Stimulated activated CD4-positive, alpha-beta T cell treated with anti-CD3 and anti-CD28 coated beads, TNF-alpha, amount 100 ng/mL, for 24 hours (primary cell): Measurements from ENCODE around the gene OR11H6.
"Not testable (repeated sequence)": the region's sequence is repeated elsewhere in the genome, so short reads cannot be mapped to it uniquely, and the experiment has no call there.

Experiments used
- DNase-seq, 3 experiments: peaks; one replicate each; pipeline ENCODE4 v3.0.0-alpha.2; 2020; ENCODE audit warnings: low read depth in 3 of 3

Gene OR11H6, protein sequence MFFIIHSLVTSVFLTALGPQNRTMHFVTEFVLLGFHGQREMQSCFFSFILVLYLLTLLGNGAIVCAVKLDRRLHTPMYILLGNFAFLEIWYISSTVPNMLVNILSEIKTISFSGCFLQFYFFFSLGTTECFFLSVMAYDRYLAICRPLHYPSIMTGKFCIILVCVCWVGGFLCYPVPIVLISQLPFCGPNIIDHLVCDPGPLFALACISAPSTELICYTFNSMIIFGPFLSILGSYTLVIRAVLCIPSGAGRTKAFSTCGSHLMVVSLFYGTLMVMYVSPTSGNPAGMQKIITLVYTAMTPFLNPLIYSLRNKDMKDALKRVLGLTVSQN

GRCh38 chr14:20223410-20223809, at the start of gene OR11H6:
Gene OR11H6, plus strand, starts transcription at chr14:20223710. Its CDS starts 0 bp downstream, at chr14:20223710.
- DNase-seq = no peak

GRCh38 chr14:20174205-20174604, 49.3 kb upstream of the OR11H6 start:
- DNase-seq = not testable (repeated sequence)

DNA sequence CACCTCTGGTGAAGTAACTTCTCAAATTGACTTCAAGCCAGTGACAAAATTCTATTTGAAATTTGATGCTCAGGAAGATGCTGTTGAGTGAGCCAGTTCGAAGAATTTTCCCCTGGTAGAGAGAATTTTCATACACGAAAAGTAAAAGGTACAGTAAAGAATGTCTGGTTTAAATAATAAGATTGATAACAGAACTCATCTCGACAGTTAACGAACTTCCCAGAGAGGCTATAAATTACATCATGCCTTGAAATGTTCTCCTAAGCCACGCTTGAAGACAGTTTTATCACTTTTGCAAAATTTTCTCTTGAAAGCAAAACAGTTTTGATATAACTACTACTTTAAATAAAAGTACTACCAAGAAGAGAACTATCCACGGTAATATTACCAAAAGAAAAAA, 47.2 kb upstream of the OR11H6 start:
- DNase-seq = no peak

- no peak for DNase-seq
These were observed 46.0 kb upstream of the OR11H6 start for GRCh38 chr14:20177433-20177974.

- DNase-seq = no peak
These were observed 44.3 kb upstream of the OR11H6 start for GRCh38 chr14:20179218-20179617.

- no peak for DNase-seq
These were observed 43.6 kb upstream of the OR11H6 start for GRCh38 chr14:20179880-20180279.

DNA sequence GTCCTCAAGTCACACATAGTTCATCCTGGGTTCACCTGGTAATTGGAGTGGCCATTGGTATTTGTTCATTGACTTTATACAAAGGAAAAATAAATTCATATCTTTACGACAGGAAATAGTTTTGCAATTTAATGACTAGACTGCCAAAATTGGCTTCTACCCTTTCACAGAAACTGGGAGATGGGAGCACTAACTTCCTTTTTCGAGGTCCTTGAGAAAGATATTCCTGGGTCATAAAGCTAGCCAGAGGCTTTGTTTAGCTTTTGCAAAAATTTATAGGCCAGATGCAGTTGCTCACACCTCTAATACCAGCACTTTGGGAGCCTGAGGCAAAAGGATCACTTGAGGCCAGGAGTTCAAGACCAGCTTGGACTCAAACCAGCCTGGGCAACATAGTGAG, 43.0 kb upstream of the OR11H6 start:
- DNase-seq = no peak

GRCh38 chr14:20184181-20184580, 39.3 kb upstream of the OR11H6 start:
- DNase-seq = no peak

DNA sequence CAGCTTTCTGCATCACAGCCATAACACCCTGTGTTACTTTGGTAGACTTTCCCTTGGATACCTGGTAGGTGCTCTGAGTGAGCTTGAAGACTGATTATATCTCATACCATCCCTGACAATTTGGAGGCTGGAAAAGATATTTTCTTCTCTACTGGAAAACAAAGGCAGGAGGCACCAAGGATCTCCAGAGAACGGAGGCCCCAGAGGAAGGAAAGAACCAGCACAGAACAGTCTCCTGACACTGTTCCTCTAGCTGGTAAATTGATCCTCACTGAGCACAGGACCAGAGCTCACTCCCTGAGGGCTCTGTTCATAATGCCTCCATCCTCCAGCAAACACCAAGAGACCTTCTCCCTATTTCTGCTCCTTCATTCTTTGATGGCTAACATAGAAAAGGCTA, 32.9 kb upstream of the OR11H6 start, which contains the start of gene OR11G2:
Gene OR11G2, plus strand, starts transcription at position 301 of the 400 bp plus-strand sequence. CDS start 6,542 bp downstream, outside the sequence.
- no peak for DNase-seq

DNA sequence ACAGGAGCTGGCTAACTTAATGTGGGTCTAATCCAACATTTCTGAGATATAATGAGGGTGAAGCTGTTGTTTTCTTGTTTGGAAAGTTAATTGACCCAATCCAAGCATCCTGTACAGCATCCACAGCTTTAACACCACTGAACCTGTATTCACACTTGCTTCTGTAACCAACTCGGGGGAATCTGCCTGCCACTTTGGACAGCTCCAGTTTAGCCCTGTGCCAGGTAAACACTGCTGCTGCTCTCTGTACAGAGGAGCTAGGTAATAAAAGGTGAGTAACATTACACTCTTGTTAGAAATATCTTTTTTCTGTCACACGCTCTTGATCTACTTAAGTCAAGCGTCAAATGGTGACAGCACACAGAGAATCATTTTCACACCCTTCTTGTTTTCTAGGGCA, 32.1 kb upstream of the OR11H6 start:
- no peak for DNase-seq

DNA sequence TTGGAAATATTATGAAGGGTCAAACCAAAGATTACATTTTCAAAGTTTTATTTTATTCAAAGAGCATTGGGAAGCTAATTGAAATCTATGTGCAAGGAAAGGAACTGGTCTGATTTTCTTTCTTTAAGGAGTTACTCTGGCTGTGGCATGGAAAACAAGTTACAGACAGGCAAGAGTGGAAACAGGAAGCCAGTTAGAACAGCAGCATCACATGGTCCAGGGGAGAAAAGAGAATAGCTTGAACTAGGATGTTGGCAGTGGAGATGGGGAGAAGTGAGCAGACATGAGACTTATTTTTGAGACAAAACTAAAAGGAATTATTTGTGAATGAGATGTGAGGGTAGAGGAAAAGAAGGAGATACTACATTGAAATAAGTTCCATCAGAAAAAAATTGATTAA, 29.4 kb upstream of the OR11H6 start:
- DNase-seq = no peak

DNA sequence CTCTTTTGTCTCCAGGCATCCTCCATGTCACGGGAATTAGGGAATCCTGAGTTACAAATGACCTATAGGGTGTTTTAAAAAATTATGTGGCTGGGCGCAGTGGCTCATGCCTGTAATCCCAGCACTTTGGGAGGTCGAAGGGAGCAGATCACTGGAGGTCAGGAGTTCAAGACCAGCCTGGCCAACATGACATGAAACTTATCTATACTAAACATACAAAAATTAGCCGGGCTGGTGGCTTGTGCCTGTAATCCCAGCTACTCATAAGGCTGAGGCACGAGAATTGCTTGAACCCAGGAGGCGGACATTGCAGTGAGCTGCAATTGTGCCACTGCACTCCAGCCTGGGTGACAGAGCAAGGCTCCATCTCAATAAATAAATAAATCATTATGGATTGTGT, 28.3 kb upstream of the OR11H6 start:
- DNase-seq = not testable (repeated sequence)

- no peak for DNase-seq
These were observed 27.6 kb upstream of the OR11H6 start for GRCh38 chr14:20195911-20196310.

GRCh38 chr14:20197459-20197858, 26.1 kb upstream of the OR11H6 start:
- DNase-seq = no peak

- DNase-seq = no peak
These were observed 24.5 kb upstream of the OR11H6 start for GRCh38 chr14:20198991-20199390.

GRCh38 chr14:20204721-20205120, 18.8 kb upstream of the OR11H6 start:
- DNase-seq = no peak

- no peak for DNase-seq
These were observed 13.9 kb upstream of the OR11H6 start for GRCh38 chr14:20209595-20209994.

- DNase-seq = not testable (repeated sequence)
These were observed 11.1 kb upstream of the OR11H6 start for GRCh38 chr14:20212406-20212805.

- DNase-seq = no peak
These were observed 8.3 kb upstream of the OR11H6 start for GRCh38 chr14:20215196-20215595.

- DNase-seq = no peak
These were observed 4.5 kb upstream of the OR11H6 start for GRCh38 chr14:20219033-20219432.

DNA sequence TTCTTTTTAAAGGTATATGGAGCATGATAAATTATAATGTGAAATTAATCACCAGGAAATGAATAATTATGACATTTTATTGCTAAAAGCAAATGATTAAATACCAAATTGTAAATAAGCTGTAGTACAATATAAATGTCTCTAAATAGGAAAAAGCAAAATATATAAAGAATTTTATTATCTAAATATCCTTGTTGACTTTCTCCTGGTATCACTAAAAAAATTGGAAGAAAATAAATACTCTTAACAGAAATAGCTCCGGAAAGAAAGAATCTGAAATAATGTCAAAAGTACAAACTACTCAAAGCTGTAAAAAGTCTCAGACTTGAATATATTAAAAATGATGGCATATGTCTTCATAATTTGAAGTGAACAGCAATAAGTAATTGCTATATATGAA, 5.2 kb downstream of the OR11H6 start, which contains the start of gene OR11H7:
Gene OR11H7, plus strand, starts transcription at position 301 of the 400 bp plus-strand sequence.
- DNase-seq = no peak

- not testable (repeated sequence) for DNase-seq
These were observed 11.9 kb downstream of the OR11H6 start for GRCh38 chr14:20235415-20235814.

DNA sequence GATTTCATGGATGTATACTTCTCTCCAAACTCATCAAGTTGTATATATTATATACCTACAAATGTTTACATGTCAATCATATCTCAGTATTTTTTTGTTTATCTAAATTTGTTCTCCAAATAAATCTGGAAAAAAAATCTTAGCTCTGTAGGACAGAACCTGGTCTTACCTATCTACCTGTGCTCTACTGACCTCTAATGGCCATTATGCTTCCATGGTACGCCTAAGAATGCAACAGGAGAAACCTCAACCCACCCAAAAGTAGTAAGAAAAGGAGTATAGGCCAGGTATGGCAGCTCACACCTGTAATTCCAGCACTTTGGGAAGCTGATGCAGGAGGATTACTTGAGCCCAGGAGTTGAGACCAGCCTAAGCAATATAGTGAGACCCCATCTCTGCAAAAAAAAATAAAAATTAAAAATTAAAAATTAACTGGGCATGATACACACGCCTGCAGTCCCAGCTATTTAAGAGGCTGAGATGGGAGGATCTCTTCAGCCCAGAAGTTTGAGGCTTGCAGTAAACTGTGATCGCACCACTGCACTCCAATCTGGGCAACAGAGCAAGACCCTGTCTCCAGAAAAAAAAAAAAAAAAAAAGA, 24.2 kb downstream of the OR11H6 start:
- DNase-seq = no peak
